Measurements from ENCODE around the gene TSR3. TPM values are rescaled to one million over a fixed set of nuclear protein-coding genes. Genes with fewer than 3 reads are reported as not detected.
"Not testable (repeated sequence)": the region's sequence is repeated elsewhere in the genome, so short reads cannot be mapped to it uniquely, and the experiment has no call there.

Gene TSR3
- total RNA-seq, 2 experiments from 2014 or later: 33.8 to 43.7 TPM

- POLR2A ChIA-PET: no interaction called here
- Mint-ChIP-seq H3K27ac (no peak overlapping the region), H3K4me1 (peaks cover 12% of the 10 kb centered on the region), H3K9me3 (no peaks in the 10 kb centered on the region), H3K4me3 (no peak overlapping the region), H3K27me3 (peaks cover 34% of the 10 kb centered on the region), H3K36me3 (ENCODE audit: low read depth) (no peaks in the 10 kb centered on the region)
- DNase-seq: no peak
- CTCF ChIA-PET: no interaction called here
These were observed 15.1 kb downstream of the TSR3 start for GRCh38 chr16:1336619-1337018.

GRCh38 chr16:1335996-1336395 lies 15.7 kb downstream of the TSR3 start:
- peaks cover 36% of the 10 kb centered on the region for H3K27me3 Mint-ChIP-seq
- POLR2A ChIA-PET: no interaction called here
- peaks cover 17% of the 10 kb centered on the region for H3K4me1 Mint-ChIP-seq
- H3K9me3 Mint-ChIP-seq: no peaks in the 10 kb centered on the region
- no peak overlapping the region for H3K27ac Mint-ChIP-seq
- no peak for DNase-seq
- CTCF ChIA-PET: interaction anchor here (0.9 kb wide), 1 partner anchor 15 kb away, joined by 3 read pairs; the partner anchor contains the start of genes GNPTG and TSR3
- H3K36me3 Mint-ChIP-seq (ENCODE audit: low read depth): no peaks in the 10 kb centered on the region
- H3K4me3 Mint-ChIP-seq: no peak overlapping the region

GRCh38 chr16:1335211-1335971 lies 16.3 kb downstream of the TSR3 start:
- Mint-ChIP-seq H3K27ac (no peak overlapping the region), H3K4me1 (peaks cover 17% of the 10 kb centered on the region), H3K9me3 (no peaks in the 10 kb centered on the region), H3K27me3 (peaks cover 36% of the 10 kb centered on the region), H3K36me3 (ENCODE audit: low read depth) (no peaks in the 10 kb centered on the region), H3K4me3 (no peak overlapping the region)
- POLR2A ChIA-PET: no interaction called here
- CTCF ChIA-PET: interaction anchor here (0.6 to 1.2 kb wide), 3 partner anchors 16 to 38 kb away, joined by 3 read pairs; partner anchors contain the start of genes GNPTG and TSR3
- DNase-seq: no peak

- CTCF ChIA-PET: interaction anchor here (1.2 kb wide), 1 partner anchor 24 kb away, joined by 3 read pairs; no protein-coding TSS in a partner anchor
- Mint-ChIP-seq H3K4me1 (peaks cover 17% of the 10 kb centered on the region), H3K36me3 (ENCODE audit: low read depth) (no peaks in the 10 kb centered on the region), H3K4me3 (no peak overlapping the region), H3K9me3 (no peaks in the 10 kb centered on the region), H3K27ac (no peak overlapping the region), H3K27me3 (peaks cover 36% of the 10 kb centered on the region)
- DNase-seq: no peak
- POLR2A ChIA-PET: no interaction called here
These were observed 16.9 kb downstream of the TSR3 start for GRCh38 chr16:1334739-1335138.

GRCh38 chr16:1333854-1334700 lies 17.6 kb downstream of the TSR3 start:
- no peak for DNase-seq
- Mint-ChIP-seq H3K4me3 (no peak overlapping the region), H3K9me3 (no peaks in the 10 kb centered on the region), H3K27me3 (peaks cover 36% of the 10 kb centered on the region), H3K36me3 (ENCODE audit: low read depth) (no peaks in the 10 kb centered on the region), H3K4me1 (peaks cover 17% of the 10 kb centered on the region), H3K27ac (no peak overlapping the region)
- ChIA-PET POLR2A (interaction anchor here (0.6 kb wide), 1 partner anchor 1348 kb away, joined by 6 read pairs; the partner anchor contains the start of gene KCTD5), CTCF (no interaction called here)

GRCh38 chr16:1333149-1333812 lies 18.4 kb downstream of the TSR3 start, which contains the start of gene BAIAP3:
TSS of gene BAIAP3 (plus strand) at chr16:1333645. CDS start at chr16:1338550, 4,905 bp downstream.
- ChIA-PET CTCF (no interaction called here), POLR2A (interaction anchor here (0.5 to 0.6 kb wide), 2 partner anchors 17 to 1349 kb away, joined by 3 to 6 read pairs; partner anchors contain the start of gene KCTD5)
- DNase-seq: peak; percentile 63
- H3K4me3 Mint-ChIP-seq: peak within 1 kb of the TSS; percentile 25
- no peaks in the 10 kb centered on the region for H3K36me3 Mint-ChIP-seq (ENCODE audit: low read depth)
- H3K27ac Mint-ChIP-seq: peak within 1 kb of the TSS; percentile 60
- peaks cover 17% of the 10 kb centered on the region for H3K4me1 Mint-ChIP-seq
- H3K27me3 Mint-ChIP-seq: peaks cover 36% of the 10 kb centered on the region
- no peaks in the 10 kb centered on the region for H3K9me3 Mint-ChIP-seq

- ChIA-PET CTCF (no interaction called here), POLR2A (interaction anchor here (0.5 to 0.6 kb wide), 2 partner anchors 9 to 16 kb away, joined by 3 read pairs; no protein-coding TSS in a partner anchor)
- Mint-ChIP-seq H3K4me1 (peaks cover 17% of the 10 kb centered on the region), H3K36me3 (ENCODE audit: low read depth) (no peaks in the 10 kb centered on the region), H3K4me3 (peak overlapping the region; percentile 25), H3K27me3 (peaks cover 36% of the 10 kb centered on the region), H3K27ac (peak overlapping the region; percentile 60), H3K9me3 (no peaks in the 10 kb centered on the region)
- no peak for DNase-seq
These were observed 19.0 kb downstream of the TSR3 start for GRCh38 chr16:1332618-1333148.

- peaks cover 36% of the 10 kb centered on the region for H3K27me3 Mint-ChIP-seq
- peak overlapping the region; percentile 72 for H3K27ac Mint-ChIP-seq
- H3K36me3 Mint-ChIP-seq (ENCODE audit: low read depth): no peaks in the 10 kb centered on the region
- peaks cover 17% of the 10 kb centered on the region for H3K4me1 Mint-ChIP-seq
- POLR2A ChIA-PET: interaction anchor here (0.6 kb wide), 1 partner anchor 9 kb away, joined by 3 read pairs; no protein-coding TSS in a partner anchor
- H3K9me3 Mint-ChIP-seq: no peaks in the 10 kb centered on the region
- CTCF ChIA-PET: no interaction called here
- DNase-seq: peak; percentile 83
- peak overlapping the region; percentile 41 for H3K4me3 Mint-ChIP-seq
These were observed 19.7 kb downstream of the TSR3 start for GRCh38 chr16:1331712-1332617.

- peak overlapping the region; percentile 42 for H3K27ac Mint-ChIP-seq
- H3K27me3 Mint-ChIP-seq: peaks cover 33% of the 10 kb centered on the region
- no peaks in the 10 kb centered on the region for H3K9me3 Mint-ChIP-seq
- H3K4me1 Mint-ChIP-seq: peaks cover 17% of the 10 kb centered on the region
- no peaks in the 10 kb centered on the region for H3K36me3 Mint-ChIP-seq (ENCODE audit: low read depth)
- CTCF ChIA-PET: interaction anchor here (1.0 kb wide), 1 partner anchor 14 kb away, joined by 3 read pairs; no protein-coding TSS in a partner anchor
- H3K4me3 Mint-ChIP-seq: peak overlapping the region; percentile 41
- POLR2A ChIA-PET: no interaction called here
- DNase-seq: no peak
These were observed 20.6 kb downstream of the TSR3 start for GRCh38 chr16:1330931-1331711.

- Mint-ChIP-seq H3K4me1 (peaks cover 17% of the 10 kb centered on the region), H3K4me3 (no peak overlapping the region), H3K27ac (no peak overlapping the region), H3K36me3 (ENCODE audit: low read depth) (no peaks in the 10 kb centered on the region), H3K27me3 (peaks cover 25% of the 10 kb centered on the region), H3K9me3 (no peaks in the 10 kb centered on the region)
- ChIA-PET POLR2A (no interaction called here), CTCF (interaction anchor here (0.6 to 1.0 kb wide), 3 partner anchors 12 to 951 kb away, joined by 3 to 5 read pairs (median 3); no protein-coding TSS in a partner anchor)
- no peak for DNase-seq
These were observed 21.3 kb downstream of the TSR3 start for GRCh38 chr16:1330260-1330914.

GRCh38 chr16:1328961-1329360 lies 22.7 kb downstream of the TSR3 start:
- H3K36me3 Mint-ChIP-seq (ENCODE audit: low read depth); H3K4me3 Mint-ChIP-seq; DNase-seq; POLR2A ChIA-PET; H3K27ac Mint-ChIP-seq; CTCF ChIA-PET; H3K9me3 Mint-ChIP-seq: not testable (repeated sequence)
- Mint-ChIP-seq H3K4me1 (peaks cover 17% of the 10 kb centered on the region), H3K27me3 (peaks cover 14% of the 10 kb centered on the region)

Data from activated CD4-positive, alpha-beta T cell treated with anti-CD3 and anti-CD28 coated beads, Interleukin-2, amount 10 ng/mL, durations not matched to agents 7 days and 5 days (primary cell).